ENCODE measurements around the gene GATA5.

DNA sequence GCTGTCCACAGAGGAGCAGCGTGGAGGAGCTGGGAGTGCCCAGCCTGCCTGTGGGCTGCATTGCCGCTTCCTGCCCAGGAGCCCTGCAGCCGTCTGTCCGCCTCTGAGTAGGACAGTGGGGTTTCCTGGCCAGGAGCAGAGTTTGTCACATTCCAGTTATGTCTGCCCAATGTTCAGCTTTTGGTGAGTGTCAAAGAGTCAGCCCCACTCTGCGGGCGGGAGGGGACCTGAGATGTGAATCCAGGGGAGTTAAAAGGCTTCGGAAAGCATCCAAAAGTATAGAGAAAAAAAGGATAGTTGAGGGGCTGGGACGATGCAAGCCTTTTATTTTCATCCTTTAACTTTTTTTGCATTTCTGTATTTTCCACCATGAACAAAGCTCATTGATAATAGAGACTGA, 7.2 kb upstream of the GATA5 start:
- TF ChIP-seq CEBPB (IDR thresholded peaks at IDR 0.05) = no peak
- TF ChIP-seq CREB1 (IDR thresholded peaks at IDR 0.05; ENCODE audit: low read depth) = no peak
